ENCODE data around the gene CCDC167. TPM values are rescaled to one million over a fixed set of nuclear protein-coding genes. Genes with fewer than 3 reads are reported as not detected.
A peak's percentile ranks its signal among the peaks of the same experiment; 100 is the strongest.

Gene CCDC167
- total and polyA plus RNA-seq, 7 donors = 13.8 to 54.0 (median 24.8) TPM

- 53 to 79% methylated on average over 11 of the region's 11 CpGs for WGBS, 2 donors
- peaks cover 0 to 28% (median 0%) of the 10 kb centered on the region in 3 donors for H3K27me3 ChIP-seq
- TF ChIP-seq POLR2AphosphoS5 (IDR thresholded peaks at IDR 0.05) = no peak
- intact Hi-C loops (cut with DNase I) = no loop called here
- H3K36me3 ChIP-seq = no peaks in the 10 kb centered on the region
- H3K9me3 ChIP-seq = no peaks in the 10 kb centered on the region
- H3K4me3 ChIP-seq = no peak overlapping the region
- H3K4me1 ChIP-seq = peaks cover 0 to 13% (median 12%) of the 10 kb centered on the region in 4 donors
- H3K27ac ChIP-seq = no peak overlapping the region
- DNase-seq = no peak
Measured at GRCh38 chr6:37517411-37517812, 17.7 kb upstream of the CCDC167 start.

- H3K9me3 ChIP-seq = no peaks in the 10 kb centered on the region
- 34 to 59% methylated on average over 16 of the region's 16 CpGs for WGBS, 2 donors
- no peak for TF ChIP-seq POLR2AphosphoS5 (IDR thresholded peaks at IDR 0.05)
- no peak for TF ChIP-seq EP300 (IDR thresholded peaks at IDR 0.05)
- TF ChIP-seq, protein P1, sequence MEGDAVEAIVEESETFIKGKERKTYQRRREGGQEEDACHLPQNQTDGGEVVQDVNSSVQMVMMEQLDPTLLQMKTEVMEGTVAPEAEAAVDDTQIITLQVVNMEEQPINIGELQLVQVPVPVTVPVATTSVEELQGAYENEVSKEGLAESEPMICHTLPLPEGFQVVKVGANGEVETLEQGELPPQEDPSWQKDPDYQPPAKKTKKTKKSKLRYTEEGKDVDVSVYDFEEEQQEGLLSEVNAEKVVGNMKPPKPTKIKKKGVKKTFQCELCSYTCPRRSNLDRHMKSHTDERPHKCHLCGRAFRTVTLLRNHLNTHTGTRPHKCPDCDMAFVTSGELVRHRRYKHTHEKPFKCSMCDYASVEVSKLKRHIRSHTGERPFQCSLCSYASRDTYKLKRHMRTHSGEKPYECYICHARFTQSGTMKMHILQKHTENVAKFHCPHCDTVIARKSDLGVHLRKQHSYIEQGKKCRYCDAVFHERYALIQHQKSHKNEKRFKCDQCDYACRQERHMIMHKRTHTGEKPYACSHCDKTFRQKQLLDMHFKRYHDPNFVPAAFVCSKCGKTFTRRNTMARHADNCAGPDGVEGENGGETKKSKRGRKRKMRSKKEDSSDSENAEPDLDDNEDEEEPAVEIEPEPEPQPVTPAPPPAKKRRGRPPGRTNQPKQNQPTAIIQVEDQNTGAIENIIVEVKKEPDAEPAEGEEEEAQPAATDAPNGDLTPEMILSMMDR (IDR thresholded peaks at IDR 0.05) = no peak
- no peak for TF ChIP-seq POLR2A (IDR thresholded peaks at IDR 0.05)
- peaks cover 0 to 32% (median 0%) of the 10 kb centered on the region in 3 donors for H3K27me3 ChIP-seq
- intact Hi-C loops (cut with DNase I) = no loop called here
- H3K27ac ChIP-seq = no peak overlapping the region
- peaks cover 0 to 13% (median 12%) of the 10 kb centered on the region in 4 donors for H3K4me1 ChIP-seq
- H3K4me3 ChIP-seq = no peak overlapping the region
- no peaks in the 10 kb centered on the region for H3K36me3 ChIP-seq
- DNase-seq = no peak
Measured at GRCh38 chr6:37516920-37517405, 17.3 kb upstream of the CCDC167 start.

GRCh38 chr6:37516076-37516919 is 16.6 kb upstream of the CCDC167 start:
- Histone ChIP-seq H3K36me3 (no peaks in the 10 kb centered on the region), H3K4me1 (peaks cover 0 to 13% (median 12%) of the 10 kb centered on the region in 4 donors), H3K4me3 (no peak overlapping the region), H3K27ac (peak overlapping the region; percentile 21 to 48 (median 38)), H3K9me3 (no peaks in the 10 kb centered on the region), H3K27me3 (peaks cover 0 to 37% (median 0%) of the 10 kb centered on the region in 3 donors)
- peak; percentile 72 for DNase-seq
- TF ChIP-seq EP300 (IDR thresholded peaks at IDR 0.05) (no peak), POLR2A (IDR thresholded peaks at IDR 0.05) (no peak), POLR2AphosphoS5 (IDR thresholded peaks at IDR 0.05) (no peak)
- TF ChIP-seq, protein P1 (IDR thresholded peaks at IDR 0.05) = no peak
- intact Hi-C loops (cut with DNase I) = no loop called here
- 16 to 22% methylated on average over 18 of the region's 18 CpGs for WGBS, 2 donors

- 46 to 66% methylated on average over 9 of the region's 9 CpGs for WGBS, 2 donors
- Histone ChIP-seq H3K27ac (peak overlapping the region; percentile 21 to 48 (median 38)), H3K36me3 (no peaks in the 10 kb centered on the region), H3K4me3 (no peak overlapping the region), H3K27me3 (peaks cover 0 to 31% (median 0%) of the 10 kb centered on the region in 3 donors), H3K4me1 (peaks cover 0 to 13% (median 12%) of the 10 kb centered on the region in 4 donors), H3K9me3 (no peaks in the 10 kb centered on the region)
- no peak for TF ChIP-seq POLR2A (IDR thresholded peaks at IDR 0.05)
- intact Hi-C loops (cut with DNase I) = no loop called here
- no peak for DNase-seq
Measured at GRCh38 chr6:37515712-37516075, 16.0 kb upstream of the CCDC167 start.

- Histone ChIP-seq H3K27ac (no peak overlapping the region), H3K4me1 (peaks cover 0 to 13% (median 12%) of the 10 kb centered on the region in 4 donors), H3K27me3 (peaks cover 0 to 29% (median 0%) of the 10 kb centered on the region in 3 donors), H3K9me3 (no peaks in the 10 kb centered on the region), H3K36me3 (no peaks in the 10 kb centered on the region), H3K4me3 (no peak overlapping the region)
- no peak for DNase-seq
- intact Hi-C loops (cut with DNase I) = no loop called here
- whole genome bisulfite sequencing, 2 donors = 78 to 80% methylated on average over 7 of the region's 7 CpGs
- no peak for TF ChIP-seq POLR2AphosphoS5 (IDR thresholded peaks at IDR 0.05)
- TF ChIP-seq POLR2A (IDR thresholded peaks at IDR 0.05) = no peak
- no peak for TF ChIP-seq EP300 (IDR thresholded peaks at IDR 0.05)
- TF ChIP-seq, protein P1 (IDR thresholded peaks at IDR 0.05) = no peak
Measured at GRCh38 chr6:37514837-37515236, 15.1 kb upstream of the CCDC167 start.

All from sigmoid colon (tissue), 7 donors.